HCT116 (cell line): ENCODE measurements around the gene SLBP.

Experiments used
- CBX3 ChIP-seq: IDR thresholded peaks from 2 replicates; pipeline ENCODE4 v1.6.1; 2012; ENCODE audit warnings: low read depth
- CTCF ChIP-seq, 3 experiments: fragments of 200-600 bp in 1 of 3; sonication (generic) in 1 of 3; IDR thresholded peaks in 2 of 3; conservative IDR thresholded peaks in 1 of 3; 2 replicates each; pipeline ENCODE4 v1.5.1; 2012 to 2017; ENCODE audit warnings: low read depth in 2 of 3, low read length in 2 of 3, antibody characterized with exemption in 1 of 3, borderline replicate concordance in 1 of 3, control low read depth in 1 of 3, mild to moderate bottlenecking in 1 of 3, mixed read lengths in 1 of 3, mixed run types in 1 of 3, moderate library complexity in 1 of 3; ENCODE audit not compliant: insufficient read depth in 1 of 3
- EGR1 ChIP-seq: IDR thresholded peaks from 2 replicates; pipeline ENCODE4 v1.6.1; 2012; ENCODE audit warnings: low read depth
- EZH2phosphoT487 ChIP-seq: fragments of 200-600 bp; IDR thresholded peaks from 2 replicates; pipeline ENCODE4 v1.6.1; 2018; ENCODE audit warnings: antibody characterized with exemption, borderline replicate concordance
- POLR2A ChIP-seq: IDR thresholded peaks from 2 replicates; pipeline ENCODE4 v1.7.0; 2011; ENCODE audit warnings: borderline replicate concordance; ENCODE audit not compliant: insufficient read depth, insufficient read length; ENCODE audit errors: extremely low read depth
- POLR2AphosphoS5 ChIP-seq: IDR thresholded peaks from 2 replicates; pipeline ENCODE4 v1.6.1; 2011; ENCODE audit warnings: mild to moderate bottlenecking, low read depth, low read length, moderate library complexity
- YY1 ChIP-seq: IDR thresholded peaks from 2 replicates; pipeline ENCODE4 v1.6.1; 2011; ENCODE audit warnings: low read length, low read depth, moderate library complexity, mild to moderate bottlenecking; ENCODE audit not compliant: insufficient replicate concordance; ENCODE audit errors: extremely low read depth

GRCh38 chr4:1722551-1723118, 10.5 kb upstream of the SLBP start:
- TF ChIP-seq POLR2A (no peak), YY1 (no peak), POLR2AphosphoS5 (no peak), CTCF (IDR thresholded peaks at IDR 0.05 in 2 of 3, conservative IDR thresholded peaks at IDR 0.05 in 1 of 3; ENCODE audit: borderline replicate concordance in 1 of 3, insufficient read depth in 1 of 3, low read depth in 2 of 3, low read length in 2 of 3) (no peak), EGR1 (no peak), EZH2phosphoT487 (no peak), CBX3 (no peak)
